GM12891 (cell line): ENCODE data around the gene NPR2.

ENCODE experiments used
- POLR2A ChIP-seq: IDR thresholded peaks from 2 replicates; pipeline ENCODE4 v1.6.1; 2011; ENCODE audit warnings: low read depth, low read length, control low read depth
- POLR2AphosphoS5 ChIP-seq: IDR thresholded peaks from 2 replicates; pipeline ENCODE4 v1.6.1; 2011; ENCODE audit warnings: low read depth, low read length, control low read depth
- POU2F2 ChIP-seq: IDR thresholded peaks from 2 replicates; pipeline ENCODE4 v1.6.1; 2011; ENCODE audit warnings: low read depth, mild to moderate bottlenecking, control low read depth, low read length, moderate library complexity
- TAF1 ChIP-seq: IDR thresholded peaks from 2 replicates; pipeline ENCODE4 v1.6.1; 2011; ENCODE audit warnings: low read depth, low read length, control low read depth

DNA sequence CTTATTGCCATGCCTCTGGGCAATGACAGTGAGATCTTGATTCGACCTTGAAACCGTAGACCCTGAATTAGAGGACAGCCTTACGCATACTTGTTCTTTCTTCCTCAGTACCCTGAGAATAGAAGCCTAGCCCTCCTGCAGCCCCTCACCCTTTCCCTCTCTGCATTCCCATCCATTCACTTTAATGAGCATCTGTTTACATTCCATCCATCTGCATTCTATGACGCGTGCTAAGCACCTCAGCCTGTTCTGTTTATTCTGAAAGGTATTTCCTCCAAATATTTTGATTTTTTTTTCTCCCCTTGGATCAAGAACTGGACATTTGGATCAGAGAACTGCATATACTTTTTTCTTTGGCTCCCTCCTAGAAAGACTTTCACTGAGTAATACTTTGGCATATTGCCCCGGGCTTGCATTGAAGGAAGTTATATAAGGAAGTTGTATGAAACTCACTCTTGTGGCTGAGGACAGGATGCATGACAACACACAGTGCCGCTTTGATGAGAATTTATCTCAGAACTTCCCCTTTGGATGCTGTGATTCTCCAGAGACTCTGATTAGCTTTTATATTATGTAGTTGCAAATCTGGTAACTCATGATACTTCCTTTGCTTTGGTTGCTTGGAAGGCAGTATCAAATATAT lies 53.4 kb downstream of the NPR2 start:
- TF ChIP-seq POLR2AphosphoS5, result no peak
- TF ChIP-seq TAF1, result no peak
- no peak for TF ChIP-seq POLR2A
- TF ChIP-seq POU2F2, result no peak
